ENCODE measurements around the gene C17orf50.

Gene C17orf50

DNA sequence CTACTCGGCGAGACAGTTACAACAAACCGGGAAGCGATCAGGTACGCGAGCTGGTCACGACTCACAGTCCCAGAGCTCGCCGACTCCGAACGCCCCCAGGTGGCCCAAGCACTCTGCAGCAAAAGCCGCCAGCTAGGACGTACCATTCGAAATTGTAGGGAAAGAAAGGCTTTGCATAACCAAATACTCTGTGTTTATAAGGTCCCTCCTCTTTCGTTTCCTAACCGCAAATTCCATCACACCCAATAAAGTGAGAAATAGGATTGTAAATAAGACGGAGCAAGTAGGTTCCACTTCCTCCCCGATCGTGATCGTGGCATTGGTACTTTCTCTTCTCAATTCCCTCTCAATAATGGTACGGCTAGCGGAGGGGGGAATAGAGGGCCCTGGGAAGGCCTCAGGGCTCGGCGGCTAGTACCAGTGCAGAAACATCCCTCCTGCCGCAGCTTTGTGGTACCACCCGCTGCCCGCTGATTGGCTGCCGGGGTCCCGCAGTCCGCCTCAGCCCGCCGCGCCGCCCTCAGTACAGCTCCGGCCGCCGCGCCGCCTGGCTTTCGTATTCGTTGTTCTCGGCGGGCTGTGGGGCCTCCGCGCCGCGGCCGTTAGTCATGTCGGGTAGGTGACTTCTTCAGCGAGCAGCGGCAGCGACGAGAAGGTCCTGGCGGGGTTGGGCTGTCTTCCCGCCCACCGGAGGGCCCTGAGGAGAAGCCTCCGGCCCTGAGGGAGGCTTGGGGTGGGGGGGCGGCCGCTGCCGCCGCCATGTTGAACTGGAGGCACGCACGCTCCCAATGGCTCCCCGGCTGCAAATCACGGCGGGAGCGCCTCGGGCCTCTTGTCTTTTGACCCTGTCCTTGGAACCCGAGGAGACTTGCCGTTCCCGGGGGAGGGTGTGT is 48.5 kb downstream of the C17orf50 start, which contains the start of gene TAF15:
Gene TAF15 (plus strand): TSS at position 523 of the 893 bp plus-strand sequence. CDS start 86 bp downstream, at position 609.
- H3K9me3 ChIP-seq (ENCODE audit: control extremely low read depth in 1 of 5, control insufficient read depth in 4 of 5, insufficient read depth in 2 of 5, low read depth in 1 of 5, low read length in 4 of 5): no peaks in the 10 kb centered on the region
- 0% methylated on average over 61 of the region's 71 CpGs for WGBS (ENCODE audit: insufficient coverage)
- H3K27me3 ChIP-seq (replicated peaks in 2 of 5; ENCODE audit: control insufficient read depth in 4 of 5, insufficient read depth in 5 of 5, low read length in 4 of 5): no peaks in the 10 kb centered on the region
- H3K4me1 ChIP-seq (ENCODE audit: control extremely low read depth in 1 of 4, control insufficient read depth in 4 of 4, insufficient read depth in 4 of 4, low read length in 3 of 4): peaks cover 13 to 52% (median 38%) of the 10 kb centered on the region in 4 experiments
- peak; percentile 99 for DNase-seq
- peak within 1 kb of the TSS; percentile 94 to 97 for H3K27ac ChIP-seq (ENCODE audit: insufficient read depth in 1 of 2, low read depth in 1 of 2, low read length in 2 of 2, poor library complexity in 1 of 2, severe bottlenecking in 2 of 2)
- CTCF ChIA-PET: interaction anchor here (0.5 to 18.6 kb wide), 15 partner anchors 8 to 739 kb away, joined by 3 to 482 read pairs (median 5); partner anchors contain the start of gene C17orf50
- H3K36me3 ChIP-seq (ENCODE audit: control insufficient read depth in 4 of 4, insufficient read depth in 4 of 4, low read length in 3 of 4): peaks cover 0 to 8% (median 0%) of the 10 kb centered on the region in 4 experiments
- POLR2A ChIA-PET: interaction anchor here (0.6 to 1.6 kb wide), 8 partner anchors 11 to 221 kb away, joined by 3 to 22 read pairs (median 3); no protein-coding TSS in a partner anchor
- H3K4me3 ChIP-seq (ENCODE audit: control insufficient read depth in 1 of 7, extremely low read depth in 1 of 7, insufficient read depth in 4 of 7, low read depth in 2 of 7, low read length in 6 of 7): peak within 1 kb of the TSS; percentile 87 to 99 (median 93)

DNA sequence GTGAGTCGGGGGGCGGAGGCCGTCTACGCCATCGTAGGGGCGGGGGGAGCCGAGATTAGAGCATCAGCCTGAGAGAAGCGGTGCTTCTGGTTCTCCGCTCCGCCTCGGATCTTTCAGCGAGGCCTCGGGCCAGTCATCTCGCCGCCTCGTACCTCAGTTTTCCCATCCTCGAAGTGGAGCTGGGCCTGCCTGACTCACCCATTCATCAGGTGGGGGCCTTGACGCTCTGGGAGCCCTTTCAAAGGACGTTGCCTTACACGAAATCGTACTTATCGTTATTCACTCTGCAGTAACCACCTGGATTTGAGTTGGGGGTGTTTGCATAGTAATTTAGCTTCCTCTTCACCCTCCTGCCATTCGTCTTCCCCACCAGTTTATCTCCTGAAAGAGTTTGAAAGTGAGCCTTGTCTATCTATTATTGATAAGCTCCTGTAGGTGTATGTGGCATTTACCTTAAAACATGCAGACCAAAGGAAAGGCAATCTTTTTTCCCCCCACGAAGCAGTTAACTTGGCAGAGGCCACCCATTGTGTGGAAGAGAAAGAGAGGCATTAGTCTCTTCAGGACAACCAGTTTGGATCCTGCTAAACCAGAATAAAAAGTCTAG is 49.3 kb downstream of the C17orf50 start:
- CTCF ChIA-PET: interaction anchor here (1.3 to 18.6 kb wide), 6 partner anchors 7 to 196 kb away, joined by 3 to 482 read pairs (median 10); partner anchors contain the start of gene C17orf50
- peak overlapping the region; percentile 94 to 97 for H3K27ac ChIP-seq (ENCODE audit: insufficient read depth in 1 of 2, low read depth in 1 of 2, low read length in 2 of 2, poor library complexity in 1 of 2, severe bottlenecking in 2 of 2)
- no peak for DNase-seq

DNA sequence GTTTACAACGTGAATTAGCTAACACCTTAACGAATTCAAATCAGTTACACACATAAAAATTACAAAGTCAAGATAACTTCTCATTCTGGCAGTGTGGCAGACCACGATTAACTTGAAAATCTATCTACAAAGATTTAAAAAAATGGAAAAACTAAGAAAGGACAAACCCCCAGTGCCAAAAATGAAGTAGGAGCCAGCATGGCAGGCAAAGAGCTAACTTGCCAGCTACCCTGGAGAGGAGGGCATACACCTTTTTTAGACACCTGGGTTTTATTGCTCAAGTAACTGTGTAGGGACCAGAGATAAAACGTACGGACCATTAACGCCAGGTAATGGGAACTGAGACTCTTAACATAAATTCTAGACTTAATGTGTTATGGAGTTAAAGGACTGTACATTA is 51.1 kb downstream of the C17orf50 start:
- Histone ChIP-seq H3K9me3 (ENCODE audit: control extremely low read depth in 1 of 5, control insufficient read depth in 4 of 5, insufficient read depth in 2 of 5, low read depth in 1 of 5, low read length in 4 of 5) (no peaks in the 10 kb centered on the region), H3K4me3 (ENCODE audit: control insufficient read depth in 1 of 7, extremely low read depth in 1 of 7, insufficient read depth in 4 of 7, low read depth in 2 of 7, low read length in 6 of 7) (peak overlapping the region in 1 of 7 experiments; percentile 10), H3K4me1 (ENCODE audit: control extremely low read depth in 1 of 4, control insufficient read depth in 4 of 4, insufficient read depth in 4 of 4, low read length in 3 of 4) (peaks cover 13 to 45% (median 33%) of the 10 kb centered on the region in 4 experiments), H3K27me3 (replicated peaks in 2 of 5; ENCODE audit: control insufficient read depth in 4 of 5, insufficient read depth in 5 of 5, low read length in 4 of 5) (no peaks in the 10 kb centered on the region), H3K36me3 (ENCODE audit: control insufficient read depth in 4 of 4, insufficient read depth in 4 of 4, low read length in 3 of 4) (peaks cover 0 to 16% (median 4%) of the 10 kb centered on the region in 4 experiments), H3K27ac (ENCODE audit: insufficient read depth in 1 of 2, low read depth in 1 of 2, low read length in 2 of 2, poor library complexity in 1 of 2, severe bottlenecking in 2 of 2) (peak overlapping the region in 1 of 2 experiments; percentile 32)
- CTCF ChIA-PET: interaction anchor here (1.5 to 18.6 kb wide), 2 partner anchors 9 to 41 kb away, joined by 3 to 482 read pairs; partner anchors contain the start of gene C17orf50
- POLR2A ChIA-PET: interaction anchor here (0.8 kb wide), 1 partner anchor 48 kb away, joined by 3 read pairs; no protein-coding TSS in a partner anchor
- WGBS (ENCODE audit: insufficient coverage): 90% methylated on average over 2 of the region's 6 CpGs
- no peak for DNase-seq

More for the DNA sequence above, 49.3 kb downstream of the C17orf50 start:
- no peaks in the 10 kb centered on the region for H3K9me3 ChIP-seq (ENCODE audit: control extremely low read depth in 1 of 5, control insufficient read depth in 4 of 5, insufficient read depth in 2 of 5, low read depth in 1 of 5, low read length in 4 of 5)
- H3K36me3 ChIP-seq (ENCODE audit: control insufficient read depth in 4 of 4, insufficient read depth in 4 of 4, low read length in 3 of 4): peaks cover 0 to 8% (median 0%) of the 10 kb centered on the region in 4 experiments
- 0% methylated on average over 22 of the region's 24 CpGs for WGBS (ENCODE audit: insufficient coverage)
- H3K4me1 ChIP-seq (ENCODE audit: control extremely low read depth in 1 of 4, control insufficient read depth in 4 of 4, insufficient read depth in 4 of 4, low read length in 3 of 4): peaks cover 13 to 45% (median 33%) of the 10 kb centered on the region in 4 experiments
- POLR2A ChIA-PET: interaction anchor here (0.7 to 1.6 kb wide), 4 partner anchors 10 to 197 kb away, joined by 3 to 22 read pairs (median 4); no protein-coding TSS in a partner anchor
- H3K27me3 ChIP-seq (replicated peaks in 2 of 5; ENCODE audit: control insufficient read depth in 4 of 5, insufficient read depth in 5 of 5, low read length in 4 of 5): no peaks in the 10 kb centered on the region
- peak overlapping the region; percentile 87 to 99 (median 93) for H3K4me3 ChIP-seq (ENCODE audit: control insufficient read depth in 1 of 7, extremely low read depth in 1 of 7, insufficient read depth in 4 of 7, low read depth in 2 of 7, low read length in 6 of 7)

DNA sequence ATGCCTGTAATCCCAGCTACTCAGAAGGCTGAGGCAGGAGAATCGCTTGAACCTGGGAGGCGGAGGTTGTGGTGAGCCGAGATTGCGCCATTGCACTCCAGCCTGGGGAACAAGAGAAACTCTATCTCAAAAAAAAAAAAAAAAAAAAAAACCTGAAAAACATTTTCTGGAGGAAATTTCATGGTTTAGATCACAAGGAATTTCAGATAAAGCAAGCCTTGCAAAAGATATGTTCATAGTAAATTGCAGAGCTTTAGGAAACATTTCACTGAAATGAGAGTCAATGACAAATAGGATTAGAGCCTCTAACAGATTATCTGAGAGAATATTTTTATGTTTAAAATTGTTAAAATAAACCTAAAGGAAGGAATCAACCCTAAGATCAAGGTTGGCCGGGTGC is 51.8 kb downstream of the C17orf50 start:
- Histone ChIP-seq H3K36me3 (ENCODE audit: control insufficient read depth in 4 of 4, insufficient read depth in 4 of 4, low read length in 3 of 4) (peaks cover 2 to 22% (median 8%) of the 10 kb centered on the region in 4 experiments), H3K9me3 (ENCODE audit: control extremely low read depth in 1 of 5, control insufficient read depth in 4 of 5, insufficient read depth in 2 of 5, low read depth in 1 of 5, low read length in 4 of 5) (no peaks in the 10 kb centered on the region), H3K4me3 (ENCODE audit: control insufficient read depth in 1 of 7, extremely low read depth in 1 of 7, insufficient read depth in 4 of 7, low read depth in 2 of 7, low read length in 6 of 7) (no peak overlapping the region), H3K27ac (ENCODE audit: insufficient read depth in 1 of 2, low read depth in 1 of 2, low read length in 2 of 2, poor library complexity in 1 of 2, severe bottlenecking in 2 of 2) (no peak overlapping the region), H3K27me3 (replicated peaks in 2 of 5; ENCODE audit: control insufficient read depth in 4 of 5, insufficient read depth in 5 of 5, low read length in 4 of 5) (no peaks in the 10 kb centered on the region), H3K4me1 (ENCODE audit: control extremely low read depth in 1 of 4, control insufficient read depth in 4 of 4, insufficient read depth in 4 of 4, low read length in 3 of 4) (peaks cover 13 to 44% (median 31%) of the 10 kb centered on the region in 4 experiments)
- no peak for DNase-seq
- ChIA-PET POLR2A (interaction anchor here (0.8 kb wide), 1 partner anchor 48 kb away, joined by 3 read pairs; no protein-coding TSS in a partner anchor), CTCF (interaction anchor here (1.5 to 18.6 kb wide), 2 partner anchors 8 to 41 kb away, joined by 3 to 482 read pairs; partner anchors contain the start of gene C17orf50)
- WGBS (ENCODE audit: insufficient coverage): no CpG with 5 or more reads among the region's 5 CpGs

Measured in common myeloid progenitor, CD34-positive (primary cell).